HepG2 (cell line): ENCODE data around the gene HPCAL1. TPM values are rescaled to one million over a fixed set of nuclear protein-coding genes. Genes with fewer than 3 reads are reported as not detected.

Source experiments
- AHR ChIP-seq: IDR thresholded peaks from 2 replicates; pipeline ENCODE4 v1.6.1; 2018; ENCODE audit warnings: missing genetic modification reagents, missing compliant biosample characterization
- AKAP8 ChIP-seq: sonication (generic); formaldehyde crosslinking; IDR thresholded peaks from 2 replicates; pipeline ENCODE4 v1.5.1; 2020; ENCODE audit warnings: mild to moderate bottlenecking, missing genetic modification reagents
- BHLHE40 ChIP-seq: IDR thresholded peaks from 2 replicates; pipeline ENCODE4 v1.6.1; 2011; ENCODE audit warnings: low read length, improper control_type of control experiment
- CEBPB ChIP-seq: IDR thresholded peaks from 2 replicates; pipeline ENCODE4 v1.6.1; 2011; ENCODE audit warnings: low read depth, low read length, improper control_type of control experiment, borderline replicate concordance
- GABPA ChIP-seq, 2 experiments: IDR thresholded peaks; 2 replicates each; pipeline ENCODE4 v1.6.1; 2011 to 2016; ENCODE audit warnings: low read depth in 2 of 2, low read length in 1 of 2, missing biosample characterization in 1 of 2, missing genetic modification characterization in 1 of 2
- IKZF1 ChIP-seq: fragments of 450-650 bp; IDR thresholded peaks from 2 replicates; pipeline ENCODE4 v1.7.1; 2016
- JARID2 ChIP-seq: sonication (generic); formaldehyde crosslinking; IDR thresholded peaks from 2 replicates; pipeline ENCODE4 v1.8.1; 2023; ENCODE audit warnings: missing genetic modification reagents, inconsistent platforms; ENCODE audit not compliant: insufficient replicate concordance
- MAF1 ChIP-seq: sonication (generic); formaldehyde crosslinking; IDR thresholded peaks from 2 replicates; pipeline ENCODE4 v1.5.0; 2020; ENCODE audit warnings: missing genetic modification reagents, borderline replicate concordance
- MAFK ChIP-seq, 2 experiments: IDR thresholded peaks in 1 of 2; conservative IDR thresholded peaks in 1 of 2; 2 replicates each; pipeline ENCODE4 v1.6.1; 2011; ENCODE audit warnings: improper control_type of control experiment in 2 of 2, low read length in 2 of 2
- NONO ChIP-seq, 2 experiments: fragments of 450-650 bp in 1 of 2; sonication (generic) in 1 of 2; formaldehyde crosslinking in 1 of 2; IDR thresholded peaks in 1 of 2; conservative IDR thresholded peaks in 1 of 2; 2 replicates each; pipeline versions ENCODE4 v1.6.1 to v1.8.0; 2017 to 2022; ENCODE audit warnings: mild to moderate bottlenecking in 1 of 2, missing genetic modification reagents in 1 of 2, moderate library complexity in 1 of 2
- PLRG1 ChIP-seq: fragments of 450-650 bp; conservative IDR thresholded peaks from 2 replicates; pipeline ENCODE4 v1.6.1; 2016
- REPIN1 ChIP-seq: sonication (generic); formaldehyde crosslinking; IDR thresholded peaks from 2 replicates; pipeline ENCODE4 v1.8.0; 2022; ENCODE audit warnings: missing genetic modification reagents, low read depth, mild to moderate bottlenecking, borderline replicate concordance
- STAT5B ChIP-seq: sonication (generic); formaldehyde crosslinking; IDR thresholded peaks from 2 replicates; pipeline ENCODE4 v1.4.0; 2020; ENCODE audit warnings: missing genetic modification reagents
- ZBTB34 ChIP-seq: sonication (generic); formaldehyde crosslinking; IDR thresholded peaks from 2 replicates; pipeline ENCODE4 v1.8.0; 2022; ENCODE audit warnings: mild to moderate bottlenecking, missing genetic modification reagents
- ZBTB7B ChIP-seq: sonication (generic); formaldehyde crosslinking; IDR thresholded peaks from 2 replicates; pipeline ENCODE4 v1.4.0; 2020; ENCODE audit warnings: missing genetic modification reagents
- ZBTB8A ChIP-seq: sonication (generic); formaldehyde crosslinking; IDR thresholded peaks from 2 replicates; pipeline ENCODE4 v1.4.0; 2020; ENCODE audit warnings: mild to moderate bottlenecking, low read depth, missing genetic modification reagents, borderline replicate concordance
- ZNF101 ChIP-seq: sonication (generic); formaldehyde crosslinking; IDR thresholded peaks from 2 replicates; pipeline ENCODE4 v1.4.0; 2020; ENCODE audit warnings: mild to moderate bottlenecking, low read depth, missing genetic modification reagents, borderline replicate concordance
- ZNF121 ChIP-seq: sonication (generic); formaldehyde crosslinking; IDR thresholded peaks from 2 replicates; pipeline ENCODE4 v1.5.0; 2020; ENCODE audit warnings: mild to moderate bottlenecking, missing genetic modification reagents
- ZNF292 ChIP-seq: sonication (generic); formaldehyde crosslinking; IDR thresholded peaks from 2 replicates; pipeline ENCODE4 v1.8.1; 2022; ENCODE audit warnings: mild to moderate bottlenecking, low read depth, missing genetic modification reagents, borderline replicate concordance
- ZNF333 ChIP-seq: sonication (generic); formaldehyde crosslinking; IDR thresholded peaks from 2 replicates; pipeline ENCODE4 v1.4.0; 2020; ENCODE audit warnings: mild to moderate bottlenecking, missing genetic modification reagents, borderline replicate concordance
- ZNF652 ChIP-seq: IDR thresholded peaks from 2 replicates; pipeline ENCODE4 v1.6.1; 2016; ENCODE audit warnings: low read depth, borderline replicate concordance
- ZNF703 ChIP-seq: sonication (generic); formaldehyde crosslinking; IDR thresholded peaks from 2 replicates; pipeline ENCODE4 v1.5.1; 2020; ENCODE audit warnings: missing genetic modification reagents, mild to moderate bottlenecking, moderate library complexity, borderline replicate concordance
- ZNF704 ChIP-seq: sonication (generic); formaldehyde crosslinking; IDR thresholded peaks from 2 replicates; pipeline ENCODE4 v1.8.1; 2023; ENCODE audit warnings: mild to moderate bottlenecking, inconsistent platforms, moderate library complexity, missing genetic modification reagents, borderline replicate concordance
- ZNF720 ChIP-seq: sonication (generic); formaldehyde crosslinking; IDR thresholded peaks from 2 replicates; pipeline ENCODE4 v1.4.0; 2020; ENCODE audit warnings: missing genetic modification reagents
- ZNF770 ChIP-seq: sonication (generic); formaldehyde crosslinking; IDR thresholded peaks from 2 replicates; pipeline ENCODE4 v1.5.0; 2020; ENCODE audit warnings: mild to moderate bottlenecking, missing genetic modification reagents
- ZNF83 ChIP-seq: sonication (generic); formaldehyde crosslinking; IDR thresholded peaks from 2 replicates; pipeline ENCODE4 v1.4.0; 2020; ENCODE audit warnings: missing genetic modification reagents, mild to moderate bottlenecking, borderline replicate concordance
- polyA plus RNA-seq, 8 experiments: library from polyadenylated mRNA; depleted of rRNA in 3 of 8; stranded (reverse) in 7 of 8; unstranded in 1 of 8; fragments of >200 nt; fragmentation: Illumina TruSeq in 4 of 8; extraction: Trizol in 4 of 8; gene quantifications; 2 replicates each; pipeline versions ENCODE4 v1.2.1 to v1.2.3, GENCODE V29; 2011 to 2016; ENCODE audit warnings: low read depth in 4 of 8, missing spikeins in 1 of 8, mixed read lengths in 1 of 8; ENCODE audit not compliant: insufficient read depth in 1 of 8
- total RNA-seq, 5 experiments: library from RNA; depleted of rRNA; stranded (reverse); fragments of >200 nt; fragmentation: Illumina TruSeq; extraction: Trizol; gene quantifications; 2 replicates each; pipeline ENCODE4 v1.2.3, GENCODE V29; 2016; ENCODE audit warnings: low read depth in 1 of 5

The HPCAL1 gene
- total and polyA plus RNA-seq, 2 of the 13 experiments (the other 11 are each of a cell fraction or from before 2014, with no cell fraction given), result 29.5 to 29.9 TPM

GRCh38 chr2:10311736-10312135, 9.0 kb downstream of the HPCAL1 start (continued):
- TF ChIP-seq ZBTB34 (CRISPR knock-in tag), result no peak
- TF ChIP-seq ZNF770 (CRISPR knock-in tag), result no peak
- TF ChIP-seq MAF1, result no peak
- TF ChIP-seq JARID2 (CRISPR knock-in tag), result no peak
- no peak for TF ChIP-seq CEBPB
- TF ChIP-seq NONO (IDR thresholded peaks at IDR 0.05), result 0 out of 2 replicates have a peak, but pooled peaks have one; percentile 56
- TF ChIP-seq NONO (CRISPR knock-in tag; conservative IDR thresholded peaks at IDR 0.05), result no peak
- TF ChIP-seq BHLHE40, result no peak
- TF ChIP-seq ZNF333 (CRISPR knock-in tag), result no peak
- TF ChIP-seq MAFK (conservative IDR thresholded peaks at IDR 0.05 in 1 of 2, IDR thresholded peaks at IDR 0.05 in 1 of 2; ENCODE audit: low read length in 2 of 2), result peak; percentile 77 to 80
- no peak for TF ChIP-seq ZNF83 (CRISPR knock-in tag)
- TF ChIP-seq ZNF101 (CRISPR knock-in tag), result no peak
- no peak for TF ChIP-seq ZNF703
- TF ChIP-seq ZNF121 (CRISPR knock-in tag), result no peak
- TF ChIP-seq ZBTB7B (CRISPR knock-in tag), result no peak
- peak; percentile 97; the same call in 1 of the 2 replicates for TF ChIP-seq PLRG1
- TF ChIP-seq AKAP8 (CRISPR knock-in tag), result no peak
- peak; percentile 85; the same call in 1 of the 2 replicates for TF ChIP-seq IKZF1
- TF ChIP-seq STAT5B (CRISPR knock-in tag), result no peak
- no peak for TF ChIP-seq ZNF704 (CRISPR knock-in tag)
- TF ChIP-seq ZNF652 (CRISPR knock-in tag), result no peak
- no peak for TF ChIP-seq AHR (CRISPR knock-in tag)
- TF ChIP-seq ZNF720 (CRISPR knock-in tag), result no peak
- TF ChIP-seq ZNF292, result no peak
- no peak for TF ChIP-seq GABPA (IDR thresholded peaks at IDR 0.05; ENCODE audit: low read depth, low read length)
- TF ChIP-seq GABPA (CRISPR knock-in tag; IDR thresholded peaks at IDR 0.05; ENCODE audit: low read depth), result no peak
- no peak for TF ChIP-seq ZBTB8A
- no peak for TF ChIP-seq REPIN1 (CRISPR knock-in tag)
